K562 treated with DMSO at 1 percent for 24 hours (cell line): ENCODE measurements around the gene LRRC51. TPM values are rescaled to one million over a fixed set of nuclear protein-coding genes. Genes with fewer than 3 reads are reported as not detected.

Source experiments
- total RNA-seq: library from RNA; unstranded; fragments of 300-600 nt; gene quantifications from 2 replicates; pipeline ENCODE4 v1.2.3, GENCODE V29; 2022; ENCODE audit warnings: low read depth; ENCODE audit not compliant: insufficient read depth

Gene LRRC51, protein sequence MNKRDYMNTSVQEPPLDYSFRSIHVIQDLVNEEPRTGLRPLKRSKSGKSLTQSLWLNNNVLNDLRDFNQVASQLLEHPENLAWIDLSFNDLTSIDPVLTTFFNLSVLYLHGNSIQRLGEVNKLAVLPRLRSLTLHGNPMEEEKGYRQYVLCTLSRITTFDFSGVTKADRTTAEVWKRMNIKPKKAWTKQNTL
- total RNA-seq, result 4.6 and 6.9 TPM in 2 replicates

GRCh38 chr11:72080326-72081183, at the start of gene LRRC51, which contains the start of gene NUMA1:
Gene LRRC51 (plus strand): TSS chr11:72080850. CDS start chr11:72089084, 8,234 bp downstream.
Gene NUMA1 (minus strand): TSS chr11:72080542. CDS start chr11:72035943, 44,599 bp downstream.

GRCh38 chr11:72102946-72103753, 22.5 kb downstream of the LRRC51 start, which contains the start of gene LAMTOR1:
Gene LAMTOR1 (minus strand): TSS chr11:72103297. CDS start chr11:72103224, 73 bp downstream.

DNA sequence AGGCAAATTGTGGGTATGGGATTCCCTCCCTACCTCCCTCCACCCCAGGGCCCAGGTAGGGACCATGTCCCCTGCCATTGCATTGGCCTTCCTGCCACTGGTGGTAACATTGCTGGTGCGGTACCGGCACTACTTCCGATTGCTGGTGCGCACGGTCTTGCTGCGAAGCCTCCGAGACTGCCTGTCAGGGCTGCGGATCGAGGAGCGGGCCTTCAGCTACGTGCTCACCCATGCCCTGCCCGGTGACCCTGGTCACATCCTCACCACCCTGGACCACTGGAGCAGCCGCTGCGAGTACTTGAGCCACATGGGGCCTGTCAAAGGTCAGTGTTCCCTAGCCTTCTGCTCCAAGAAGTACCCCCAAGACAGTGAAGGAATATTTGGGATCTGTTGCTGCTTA, 25.2 kb downstream of the LRRC51 start, which contains the start of gene TOMT:
Gene TOMT (plus strand): TSS at position 37 of the 400 bp plus-strand sequence. CDS start 28 bp downstream, at position 65.

GRCh38 chr11:72112143-72112977, 31.7 kb downstream of the LRRC51 start, which contains the start of gene ANAPC15:
Gene ANAPC15 (minus strand): TSS chr11:72112695. CDS start chr11:72111276, 1,419 bp downstream.

GRCh38 chr11:72135473-72135872, 54.8 kb downstream of the LRRC51 start, which contains the start of gene FOLR3:
Gene FOLR3 (plus strand): TSS chr11:72135725. CDS start chr11:72135953, 228 bp downstream.

Other genes starting within 250 kb of the LRRC51 start
- gene DEFB108B, start 247.7 kb upstream of the LRRC51 start, total RNA-seq, result not detected in 2 replicates
- not detected in 2 replicates for gene DEFB131B, start 202.4 kb upstream of the LRRC51 start, total RNA-seq
- gene XNDC1N, start 152.3 kb upstream of the LRRC51 start, total RNA-seq, result 3.6 TPM in 1 of 2 replicates, not detected in the other
- gene RNF121, start 151.8 kb upstream of the LRRC51 start, total RNA-seq, result 23.1 and 28.5 TPM in 2 replicates
- gene IL18BP, start 81.9 kb upstream of the LRRC51 start, total RNA-seq, result 9.8 and 10.9 TPM in 2 replicates
- 142 and 143 TPM in 2 replicates for gene NUMA1, start 308 bp upstream of the LRRC51 start, total RNA-seq
- 95.2 and 103 TPM in 2 replicates for gene LAMTOR1, start 22.4 kb downstream of the LRRC51 start, total RNA-seq
- not detected in 2 replicates for gene TOMT, start 25.1 kb downstream of the LRRC51 start, total RNA-seq
- 29.7 and 44.2 TPM in 2 replicates for gene ANAPC15, start 31.8 kb downstream of the LRRC51 start, total RNA-seq
- gene FOLR3, start 54.9 kb downstream of the LRRC51 start, total RNA-seq, result not detected in 2 replicates
- 16.2 and 19.2 TPM in 2 replicates for gene FOLR1, start 111.3 kb downstream of the LRRC51 start, total RNA-seq
- gene FOLR2, start 135.9 kb downstream of the LRRC51 start, total RNA-seq, result not detected in 2 replicates
- gene INPPL1, start 143.9 kb downstream of the LRRC51 start, total RNA-seq, result 111 and 118 TPM in 2 replicates
- not detected in 2 replicates for gene PHOX2A, start 163.3 kb downstream of the LRRC51 start, total RNA-seq